NCI-H82 treated with DMSO at 0.1 percent for 48 hours (cell line): ENCODE results near the gene JHY.

Experiments used
- DNase-seq: peaks from one replicate; lab custom pipeline; 2025; ENCODE audit not compliant: unreplicated experiment; lab: John Stamatoyannopoulos, UW

JHY gene

DNA sequence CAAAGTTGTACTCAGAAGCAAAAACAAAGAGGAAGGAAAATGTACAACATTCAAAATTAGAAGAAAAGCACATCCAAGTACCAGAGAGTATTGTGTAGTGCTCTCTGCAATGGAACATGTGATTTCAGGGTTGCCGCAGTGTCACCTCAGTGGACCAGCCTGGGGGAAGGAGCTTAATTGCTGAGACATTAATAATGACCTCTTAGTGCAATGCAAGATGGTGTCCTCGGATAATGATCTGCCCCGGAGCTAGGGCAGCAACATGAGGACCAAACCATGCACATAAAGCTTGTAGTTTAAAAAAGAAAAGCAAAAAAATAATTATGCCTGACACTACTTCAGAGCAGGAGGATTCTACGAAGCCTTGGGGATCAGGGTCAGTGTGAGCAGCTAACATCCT, 11.3 kb upstream of the JHY start:
- no peak for DNase-seq

GRCh38 chr11:122872046-122872445, 10.5 kb upstream of the JHY start:
- DNase-seq = no peak

- DNase-seq = no peak
These were observed 7.6 kb upstream of the JHY start for GRCh38 chr11:122874991-122875390.

DNA sequence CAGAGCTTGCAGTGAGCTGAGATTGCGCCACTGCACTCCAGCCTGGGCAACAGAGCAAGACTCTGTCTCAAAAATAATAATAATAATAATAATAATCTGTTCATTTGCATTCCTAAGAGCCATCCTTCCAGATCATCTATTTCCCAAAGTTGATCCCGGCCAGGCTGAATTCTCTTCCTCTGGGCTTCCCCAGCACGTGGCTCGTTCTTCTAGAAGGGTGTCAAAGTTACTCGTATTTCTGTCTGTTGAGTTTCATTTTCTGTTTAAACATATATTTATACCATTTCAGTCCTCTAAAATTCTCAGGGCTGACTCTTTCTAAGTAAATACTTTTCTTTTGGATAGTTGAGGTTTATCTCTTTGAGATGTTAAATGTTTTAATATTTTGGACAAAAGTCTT, 4.8 kb upstream of the JHY start:
- DNase-seq = no peak

DNA sequence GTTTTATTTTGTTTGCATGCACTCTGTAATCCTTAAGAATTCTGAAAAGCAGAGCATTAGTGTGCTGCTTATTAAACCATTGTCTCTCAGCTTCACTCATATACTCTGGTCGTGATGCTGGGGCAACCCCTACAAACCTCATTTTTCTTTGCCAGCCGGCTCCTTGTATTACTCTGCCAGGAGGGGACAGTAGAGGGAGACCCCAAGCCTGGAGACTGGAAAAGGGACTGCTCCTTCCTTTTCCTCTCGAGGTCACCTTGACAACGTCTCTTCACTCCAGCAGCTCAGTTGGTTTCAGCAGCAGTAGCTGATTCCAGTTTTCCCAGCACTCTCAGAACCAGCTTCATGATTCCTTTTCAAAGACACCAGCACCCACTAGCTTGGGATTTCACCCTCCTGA, 2.8 kb upstream of the JHY start:
- no peak for DNase-seq

DNA sequence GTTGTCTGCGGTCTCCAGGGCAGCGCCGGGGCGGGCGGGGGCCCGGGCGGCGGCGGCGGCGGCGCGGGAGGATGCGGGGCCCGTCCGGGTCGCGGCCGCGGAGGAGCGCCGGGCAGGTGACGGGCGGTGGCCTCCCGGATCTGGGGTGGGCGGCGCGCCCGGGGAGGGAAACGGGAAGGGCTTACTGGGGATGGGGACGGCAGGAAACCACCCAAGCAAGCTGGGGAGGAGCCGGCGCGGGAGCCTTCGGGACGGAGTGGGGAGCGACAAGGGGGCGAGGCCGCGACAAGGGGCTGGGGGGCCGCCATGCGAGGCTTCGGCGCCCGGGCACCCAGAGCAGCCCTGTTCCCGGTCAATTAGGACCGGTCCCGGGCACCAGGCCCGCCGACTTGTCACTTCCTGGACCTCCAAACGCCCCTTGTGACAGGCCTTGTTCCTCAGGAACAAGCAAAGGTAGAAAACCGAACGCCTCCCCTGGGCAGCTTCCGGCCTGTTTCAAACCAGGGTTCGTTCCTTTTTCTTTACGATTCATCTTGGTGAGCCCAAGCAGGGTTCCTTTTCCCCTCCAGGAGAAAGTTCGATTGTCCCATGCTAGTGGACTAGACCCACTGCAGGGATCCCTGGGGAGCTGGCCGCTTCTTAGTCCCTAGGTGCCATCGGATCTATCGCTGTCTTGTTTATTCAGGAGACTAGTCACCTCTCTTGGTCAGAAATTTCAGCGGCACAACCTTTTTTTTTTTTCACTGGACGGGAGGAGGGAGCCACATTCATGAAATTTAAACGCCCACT, 492 bp downstream of the JHY start:
- no peak for DNase-seq

GRCh38 chr11:122883646-122883979, 1.1 kb downstream of the JHY start:
- no peak for DNase-seq

- DNase-seq = no peak
These were observed 5.6 kb downstream of the JHY start for GRCh38 chr11:122888162-122888561.

DNA sequence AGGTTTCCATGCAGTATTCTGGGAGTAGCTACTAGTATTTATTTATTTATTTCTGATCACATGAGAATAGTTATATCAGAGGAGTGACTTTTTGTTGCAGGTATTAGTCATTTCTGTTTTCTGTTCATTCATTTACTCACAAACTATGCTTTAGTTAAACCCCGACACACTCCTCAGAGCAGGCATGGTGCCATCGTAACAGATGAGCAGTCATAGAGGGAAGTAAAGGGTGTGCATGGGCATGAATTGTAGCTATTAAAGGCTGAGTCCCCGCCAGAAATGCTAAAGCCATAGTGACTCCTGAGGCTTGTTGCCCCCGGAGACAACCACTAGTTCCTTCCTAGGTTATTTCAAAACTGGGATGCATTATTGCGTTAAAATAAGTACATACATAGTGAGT, 10.6 kb downstream of the JHY start:
- no peak for DNase-seq

GRCh38 chr11:122895563-122895962, 13.0 kb downstream of the JHY start:
- DNase-seq = no peak

- DNase-seq = no peak
These were observed 15.1 kb downstream of the JHY start for GRCh38 chr11:122897606-122898210.

DNA sequence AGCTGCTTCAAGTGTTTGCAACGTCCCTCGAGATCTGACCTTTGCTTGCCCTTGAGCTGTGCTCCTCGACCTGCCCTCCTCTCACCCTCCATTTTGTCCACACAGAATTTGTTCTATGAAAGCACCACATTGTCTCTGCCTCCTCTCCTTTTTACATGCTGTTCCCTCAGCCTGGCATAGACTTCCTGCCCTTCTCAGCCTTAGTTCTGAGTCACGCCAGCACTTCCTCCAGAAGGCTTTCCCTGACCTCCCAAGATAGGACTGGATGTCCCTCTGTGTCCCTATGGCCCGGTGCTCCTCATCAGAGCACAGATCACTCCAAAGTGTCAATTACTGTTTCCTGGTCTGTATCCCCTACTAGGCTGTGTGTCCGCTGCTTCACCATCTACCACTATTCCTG, 16.2 kb downstream of the JHY start:
- DNase-seq = no peak

- DNase-seq = no peak
These were observed 18.1 kb downstream of the JHY start for GRCh38 chr11:122900587-122901202.

GRCh38 chr11:122902951-122903350, 20.4 kb downstream of the JHY start:
- no peak for DNase-seq

DNA sequence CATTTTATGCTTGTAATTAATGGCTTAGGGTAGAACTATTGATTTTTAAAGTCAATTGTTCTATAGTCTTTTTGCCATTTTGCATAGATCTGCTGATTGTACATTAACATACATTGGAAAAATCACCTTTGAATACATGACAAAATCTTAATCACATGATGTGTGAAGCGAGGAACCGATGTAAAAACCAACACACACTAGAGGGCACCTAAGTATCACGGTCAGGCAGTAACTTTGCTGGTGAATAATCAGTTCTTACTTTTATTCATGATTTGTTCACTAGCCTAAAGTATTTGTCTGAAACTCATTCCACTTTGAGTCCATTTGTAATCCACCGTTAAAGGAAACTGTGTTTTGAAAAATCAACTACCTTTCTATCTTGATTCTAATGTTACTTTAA, 28.2 kb downstream of the JHY start:
- no peak for DNase-seq

DNA sequence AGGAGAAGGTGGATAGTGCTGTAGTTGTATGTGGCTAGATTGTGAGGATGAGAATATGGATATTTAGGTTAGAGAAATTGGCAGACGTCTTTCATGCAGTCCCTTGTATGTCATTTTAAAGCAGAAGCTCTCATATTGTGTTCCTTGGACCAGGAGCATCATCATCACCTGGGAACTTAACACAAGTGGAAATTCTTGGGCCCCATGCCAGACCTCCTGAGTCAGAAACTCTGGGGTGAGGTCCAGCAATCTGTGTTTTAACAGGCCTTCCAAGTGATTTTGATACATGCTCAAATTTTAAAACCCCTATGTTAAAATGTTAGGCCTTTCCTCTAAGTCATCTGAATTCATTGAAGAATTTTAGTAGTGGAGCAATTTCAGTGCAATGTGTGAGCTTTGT, 34.8 kb downstream of the JHY start:
- no peak for DNase-seq

GRCh38 chr11:122918734-122919133, 36.2 kb downstream of the JHY start:
- DNase-seq = no peak

DNA sequence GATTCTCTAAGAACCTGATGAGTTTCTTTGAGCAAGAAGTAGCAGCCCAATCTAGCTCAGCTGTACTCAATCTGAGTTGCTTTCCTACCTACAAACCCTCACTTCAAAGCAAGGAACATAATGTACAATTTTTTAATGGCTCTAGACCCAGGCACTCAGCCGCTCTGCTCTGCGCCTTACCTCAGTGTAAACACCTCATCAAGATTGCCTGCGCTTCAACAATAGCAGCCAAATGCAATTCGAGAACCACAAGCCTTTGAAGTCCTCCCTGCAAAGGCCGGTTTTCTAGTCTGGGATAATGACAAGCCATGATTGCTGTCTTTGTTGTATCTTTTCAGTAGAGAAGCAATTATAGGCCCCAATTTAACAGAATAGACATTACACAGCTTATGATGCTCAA, 38.0 kb downstream of the JHY start:
- no peak for DNase-seq

- DNase-seq = no peak
These were observed 40.3 kb downstream of the JHY start for GRCh38 chr11:122922893-122923292.

DNA sequence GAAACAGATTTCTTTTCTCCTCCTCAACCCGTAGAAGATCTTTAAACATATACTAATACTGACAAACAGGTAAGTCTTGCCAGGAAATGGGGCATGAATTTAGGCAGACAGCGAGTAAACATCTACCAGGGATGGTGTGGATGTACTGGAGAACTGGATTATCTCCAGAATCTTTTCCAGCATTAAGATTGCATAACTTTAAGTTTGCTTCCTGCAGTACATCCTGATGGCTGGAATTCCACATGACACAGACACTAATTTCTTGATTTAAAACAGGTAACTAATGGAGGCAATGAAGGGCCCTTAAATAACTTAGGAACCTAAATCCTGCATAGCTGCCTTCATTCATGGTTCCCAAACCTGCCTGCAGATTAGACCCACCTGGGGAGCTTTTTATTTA, 40.7 kb downstream of the JHY start:
- DNase-seq = no peak

GRCh38 chr11:122931510-122931909, 49.0 kb downstream of the JHY start:
- DNase-seq = no peak

DNA sequence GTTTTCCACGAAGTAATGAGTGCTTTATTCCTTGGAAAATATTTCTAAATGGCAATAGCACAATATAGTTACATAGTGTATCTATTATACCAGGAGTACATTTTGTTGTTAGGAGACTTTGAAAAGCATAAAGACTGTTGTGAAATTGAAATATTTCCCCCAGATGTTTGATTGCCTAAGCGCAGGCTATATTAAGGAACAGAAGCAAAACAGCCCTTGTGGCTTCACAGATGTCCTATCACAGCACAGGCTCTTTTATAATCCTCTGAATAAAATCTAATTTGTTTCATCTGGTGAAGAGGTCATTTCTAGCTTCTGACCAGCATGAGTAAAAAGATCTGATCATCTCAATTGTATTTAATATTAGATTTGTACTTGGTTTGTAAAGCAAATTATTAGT, 50.9 kb downstream of the JHY start:
- no peak for DNase-seq

DNA sequence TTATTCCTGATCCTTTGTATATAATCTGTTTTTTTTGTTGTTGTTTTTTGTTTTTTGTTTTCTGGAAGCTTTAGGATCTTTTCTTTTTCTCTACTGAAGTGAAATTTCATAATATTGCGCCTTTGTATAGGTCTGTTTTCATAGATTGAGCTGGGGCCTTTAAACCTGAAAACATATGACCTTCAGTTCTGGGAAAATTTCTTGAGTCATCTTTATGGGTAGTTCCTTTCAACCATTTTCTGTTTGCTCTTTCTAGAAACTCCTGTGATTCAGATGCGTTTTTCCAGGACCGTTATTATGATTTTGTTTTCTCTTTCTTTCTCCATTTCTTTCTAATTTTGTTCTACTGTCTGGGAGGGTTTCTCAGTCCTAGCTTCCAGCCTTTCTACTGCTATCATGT, 55.4 kb downstream of the JHY start:
- DNase-seq = no peak
